H1 (cell line): ENCODE measurements around the gene VIT. TPM values are rescaled to one million over a fixed set of nuclear protein-coding genes. Genes with fewer than 3 reads are reported as not detected.

ENCODE experiments used
- CTCF ChIA-PET: fragments of 300-600 bp; sonication (Branson Sonifier 250); formaldehyde crosslinking; loops from one replicate; lab custom pipeline; 2021; ENCODE audit not compliant: partially characterized antibody; lab: Charles Lee
- POLR2A ChIA-PET: fragments of 300-600 bp; sonication (Branson Sonifier 250); formaldehyde crosslinking; loops from one replicate; lab custom pipeline; 2021; ENCODE audit warnings: inconsistent platforms; ENCODE audit not compliant: partially characterized antibody; lab: Charles Lee
- DNase-seq, 2 experiments: peaks; one replicate each; pipeline versions ENCODE4 v3.0.0 to v3.0.0-alpha.2; 2010 to 2022; ENCODE audit warnings: low spot score in 2 of 2, low read depth in 1 of 2, mixed read lengths in 1 of 2
- FAIRE-seq: peaks from 2 replicates; lab custom pipeline; 2011; peaks lifted over from hg19 to GRCh38; lab: Jason Lieb, UNC
- H2AFZ ChIP-seq: 2 replicates; pipeline ENCODE4 v1.8.1; 2012; ENCODE audit warnings: low read length, inconsistent platforms
- H2AK5ac ChIP-seq: 2 replicates; pipeline ENCODE4 v1.6.1; 2013; ENCODE audit warnings: low read depth, low read length
- H2BK120ac ChIP-seq: replicated peaks from 2 replicates; pipeline ENCODE3; 2013; ENCODE audit warnings: low read depth, low read length, inconsistent platforms
- H2BK12ac ChIP-seq: 2 replicates; pipeline ENCODE4 v1.6.1; 2013; ENCODE audit warnings: low read depth, low read length
- H2BK15ac ChIP-seq: 2 replicates; pipeline ENCODE4 v1.6.1; 2013; ENCODE audit warnings: low read length
- H2BK20ac ChIP-seq: 2 replicates; pipeline ENCODE4 v1.6.1; 2013; ENCODE audit warnings: low read length
- H2BK5ac ChIP-seq: 2 replicates; pipeline ENCODE4 v1.6.1; 2013; ENCODE audit warnings: low read depth, low read length
- H3K14ac ChIP-seq: 2 replicates; pipeline ENCODE4 v1.6.1; 2013; ENCODE audit warnings: inconsistent platforms; ENCODE audit not compliant: insufficient read length
- H3K18ac ChIP-seq: 2 replicates; pipeline ENCODE4 v1.6.1; 2013; ENCODE audit warnings: low read length; ENCODE audit errors: extremely low read depth
- H3K23ac ChIP-seq: 2 replicates; pipeline ENCODE4 v1.6.1; 2013; ENCODE audit warnings: inconsistent platforms; ENCODE audit not compliant: insufficient read length
- H3K23me2 ChIP-seq: 2 replicates; pipeline ENCODE4 v1.6.1; 2013; ENCODE audit warnings: low read depth, low read length
- H3K27ac ChIP-seq: 2 replicates; pipeline ENCODE4 v1.6.1; 2011; ENCODE audit warnings: low read depth, low read length, inconsistent platforms
- H3K27me3 ChIP-seq, 4 experiments: replicated peaks in 1 of 4; 1 replicate in 1 of 4; 2 replicates in 3 of 4; pipeline versions ENCODE4 v1.6.1 to v1.8.1; 2011 to 2013; ENCODE audit warnings: low read length in 3 of 4, mild to moderate bottlenecking in 3 of 4, inconsistent platforms in 2 of 4, mixed read lengths in 2 of 4, moderate library complexity in 1 of 4; ENCODE audit not compliant: control insufficient read depth in 3 of 4, insufficient read depth in 3 of 4; ENCODE audit errors: extremely low read depth in 1 of 4
- H3K36me3 ChIP-seq, 4 experiments: 2 replicates each; pipeline versions ENCODE4 v1.6.1 to v1.8.1; 2011 to 2013; ENCODE audit warnings: mild to moderate bottlenecking in 4 of 4, low read length in 3 of 4, moderate library complexity in 2 of 4, control low read depth in 1 of 4, inconsistent platforms in 1 of 4; ENCODE audit not compliant: insufficient read depth in 4 of 4, control insufficient read depth in 2 of 4
- H3K4ac ChIP-seq: replicated peaks from 2 replicates; pipeline ENCODE3; 2013; ENCODE audit warnings: low read length, low read depth, mixed read lengths, inconsistent platforms; ENCODE audit not compliant: insufficient read length
- H3K4me1 ChIP-seq, 4 experiments: replicated peaks in 1 of 4; 1 replicate in 1 of 4; 2 replicates in 3 of 4; pipeline versions ENCODE4 v1.6.1 to v1.8.1; 2011 to 2013; ENCODE audit warnings: low read length in 3 of 4, inconsistent platforms in 2 of 4, mixed read lengths in 1 of 4; ENCODE audit not compliant: insufficient read depth in 4 of 4, control insufficient read depth in 3 of 4
- H3K4me2 ChIP-seq, 2 experiments: 2 replicates each; pipeline versions ENCODE4 v1.6.1 to v1.8.1; 2011 to 2013; ENCODE audit warnings: low read depth in 2 of 2, low read length in 2 of 2, control low read depth in 1 of 2, inconsistent platforms in 1 of 2, mild to moderate bottlenecking in 1 of 2; ENCODE audit not compliant: insufficient read depth in 1 of 2
- H3K4me3 ChIP-seq, 4 experiments: fragments of 200-600, 300-600 bp in 1 of 4; sonication (generic), shearing (Covaris generic), sonication (Bioruptor Twin) in 1 of 4; 2 replicates each; pipeline versions ENCODE4 v1.5.1 to v1.8.1; 2011 to 2016; ENCODE audit warnings: low read length in 4 of 4, low read depth in 3 of 4, control low read depth in 2 of 4, inconsistent platforms in 2 of 4, mild to moderate bottlenecking in 2 of 4, mixed read lengths in 1 of 4, moderate library complexity in 1 of 4; ENCODE audit not compliant: insufficient read depth in 2 of 4; ENCODE audit errors: extremely low read depth in 1 of 4
- H3K56ac ChIP-seq: replicated peaks from 2 replicates; pipeline ENCODE3; 2013; ENCODE audit warnings: low read depth, mild to moderate bottlenecking, mixed read lengths, low read length, inconsistent platforms; ENCODE audit not compliant: insufficient read length
- H3K79me1 ChIP-seq: 2 replicates; pipeline ENCODE4 v1.6.1; 2013; ENCODE audit warnings: low read depth, low read length, control low read depth
- H3K79me2 ChIP-seq, 2 experiments: 2 replicates each; pipeline versions ENCODE4 v1.6.1 to v1.8.1; 2012 to 2013; ENCODE audit warnings: low read length in 2 of 2, mild to moderate bottlenecking in 2 of 2, inconsistent platforms in 1 of 2; ENCODE audit not compliant: insufficient read depth in 2 of 2, control insufficient read depth in 1 of 2
- H3K9ac ChIP-seq, 4 experiments: replicated peaks in 1 of 4; 1 replicate in 1 of 4; 2 replicates in 3 of 4; pipeline versions ENCODE4 v1.6.1 to v1.8.1; 2011 to 2013; ENCODE audit warnings: low read depth in 3 of 4, low read length in 3 of 4, control low read depth in 2 of 4, mild to moderate bottlenecking in 2 of 4, moderate library complexity in 2 of 4, inconsistent platforms in 1 of 4; ENCODE audit errors: extremely low read depth in 1 of 4
- H3K9me3 ChIP-seq, 2 experiments: 2 replicates each; pipeline versions ENCODE4 v1.6.1 to v1.8.1; 2012 to 2013; ENCODE audit warnings: mild to moderate bottlenecking in 2 of 2, moderate library complexity in 2 of 2, control low read depth in 1 of 2, inconsistent platforms in 1 of 2, low read depth in 1 of 2, low read length in 1 of 2, mixed read lengths in 1 of 2; ENCODE audit not compliant: insufficient read depth in 2 of 2
- H4K20me1 ChIP-seq, 2 experiments: replicated peaks in 1 of 2; 2 replicates each; pipeline versions ENCODE3 to v1.8.1; 2011 to 2013; ENCODE audit warnings: inconsistent platforms in 2 of 2, low read length in 2 of 2, mild to moderate bottlenecking in 1 of 2; ENCODE audit not compliant: insufficient read depth in 2 of 2, control insufficient read depth in 1 of 2
- H4K5ac ChIP-seq: 2 replicates; pipeline ENCODE4 v1.6.1; 2013; ENCODE audit warnings: low read length, low read depth, mixed read lengths, inconsistent platforms; ENCODE audit not compliant: insufficient read length
- H4K8ac ChIP-seq: 2 replicates; pipeline ENCODE4 v1.8.0; 2013; ENCODE audit warnings: mild to moderate bottlenecking, moderate library complexity, low read length, inconsistent platforms; ENCODE audit not compliant: insufficient read depth; ENCODE audit errors: extremely low read depth
- H4K91ac ChIP-seq: replicated peaks from 2 replicates; pipeline ENCODE3; 2013; ENCODE audit warnings: low read length, mixed read lengths, inconsistent platforms; ENCODE audit not compliant: insufficient read length
- JUN ChIP-seq: IDR thresholded peaks from 2 replicates; pipeline ENCODE4 v1.6.1; 2011; ENCODE audit warnings: low read depth, mild to moderate bottlenecking, improper control_type of control experiment, low read length
- NRF1 ChIP-seq: IDR thresholded peaks from 2 replicates; pipeline ENCODE4 v1.6.1; 2011; ENCODE audit warnings: mild to moderate bottlenecking, low read depth, low read length, improper control_type of control experiment
- WGBS, 2 experiments: shearing (Covaris generic) in 1 of 2; methylation state at CpG; one replicate each; pipeline versions ENCODE4 v1.1.6 to v1.1.7; 2013 to 2015; ENCODE audit warnings: low lambda C conversion rate in 2 of 2, mixed read lengths in 2 of 2, inconsistent platforms in 1 of 2, low coverage in 1 of 2, missing lambda C conversion rate in 1 of 2; ENCODE audit not compliant: insufficient replicate concordance in 2 of 2, insufficient coverage in 1 of 2, insufficient read length in 1 of 2; ENCODE audit errors: extremely low coverage in 1 of 2, missing lambda C conversion rate in 1 of 2; 5-methylcytosine and 5-hydroxymethylcytosine counted together
- polyA plus RNA-seq, 7 experiments: library from polyadenylated mRNA; depleted of rRNA in 3 of 7; stranded (reverse) in 5 of 7; unstranded in 2 of 7; fragments of >200 nt in 5 of 7; fragments of 200-250 nt in 2 of 7; gene quantifications; 1 replicate in 5 of 7; 2 replicates in 1 of 7; 4 replicates in 1 of 7; pipeline versions ENCODE4 v1.2.1 to v1.2.3, GENCODE V29; 2011 to 2013; ENCODE audit warnings: missing spikeins in 2 of 7, mixed read lengths in 2 of 7
- total RNA-seq: library from RNA; stranded (reverse); fragmentation: NEBNext Ultra II Directional; extraction: Animal tissue kit (Norgen Biotek cat#: 25700); gene quantifications from 2 replicates; pipeline ENCODE4 v1.2.1, GENCODE V29; 2021

VIT gene
- total and polyA plus RNA-seq, 2 of the 8 experiments (the other 6 are each of a cell fraction or from before 2014, with no cell fraction given), result 0.03 TPM; not detected in 1

GRCh38 chr2:36750101-36750500 lies 53.6 kb downstream of the VIT start:
- Histone ChIP-seq H3K36me3 (no peaks in the 10 kb centered on the region), H3K27me3 (no peaks in the 10 kb centered on the region), H2AFZ (no peak overlapping the region), H2BK20ac (peak overlapping the region; percentile 43; the same call in 1 of the 2 replicates), H3K79me1 (no peaks in the 10 kb centered on the region), H4K91ac (no peak overlapping the region), H2AK5ac (no peak overlapping the region), H4K5ac (no peak overlapping the region), H3K4me1 (peaks cover 3 to 10% (median 7%) of the 10 kb centered on the region in 4 experiments; a peak in 6 of 7 replicates), H2BK5ac (no peak overlapping the region; the same call in 1 of the 2 replicates), H3K9me3 (no peaks in the 10 kb centered on the region), H3K23me2 (no peaks in the 10 kb centered on the region), H2BK12ac (no peak overlapping the region), H3K4me2 (no peak overlapping the region), H2BK15ac (no peak overlapping the region), H2BK120ac (no peak overlapping the region), H3K14ac (no peak overlapping the region), H3K23ac (no peak overlapping the region), H3K56ac (no peak overlapping the region), H3K18ac (no peak overlapping the region), H3K9ac (no peak overlapping the region), H3K4me3 (no peak overlapping the region), H3K4ac (peak overlapping the region; percentile 55), H4K8ac (no peak overlapping the region), H3K27ac (no peak overlapping the region), H3K79me2 (no peaks in the 10 kb centered on the region), H4K20me1 (no peaks in the 10 kb centered on the region)
- TF ChIP-seq NRF1 (no peak), JUN (no peak)
- CTCF ChIA-PET, result interaction anchor here (1.4 to 1.8 kb wide), 3 partner anchors 20 to 86 kb away, joined by 4 to 5 read pairs (median 5); no protein-coding TSS in a partner anchor
- DNase-seq, result no peak
- POLR2A ChIA-PET, result no interaction called here
- WGBS, 2 experiments, result 93% methylated on average over 5 of the region's 5 CpGs; no CpG with 5 or more reads in 1 of the 2 experiments
- FAIRE-seq, result no peak
